Left ventricle myocardium inferior (tissue), 1 donor: Measurements from ENCODE around the gene MYOCD. TPM values are rescaled to one million over a fixed set of nuclear protein-coding genes. Genes with fewer than 3 reads are reported as not detected.

Experiments used
- DNase-seq: peaks from one replicate; pipeline ENCODE4 v3.0.0-alpha.2; 2020
- H3K27ac ChIP-seq: fragments of 200-600 bp; replicated peaks from 2 replicates; pipeline ENCODE4 v1.8.0; 2021
- H3K27me3 ChIP-seq: fragments of 200-600 bp; 2 replicates; pipeline ENCODE4 v1.8.0; 2021; ENCODE audit warnings: low read depth
- H3K36me3 ChIP-seq: fragments of 200-600 bp; 2 replicates; pipeline ENCODE4 v1.8.0; 2021
- H3K4me1 ChIP-seq: fragments of 200-600 bp; 2 replicates; pipeline ENCODE4 v1.8.0; 2021
- H3K4me3 ChIP-seq: fragments of 200-600 bp; 2 replicates; pipeline ENCODE4 v1.8.0; 2021; ENCODE audit warnings: mild to moderate bottlenecking, moderate library complexity
- H3K9me3 ChIP-seq: fragments of 200-600 bp; replicated peaks from 2 replicates; pipeline ENCODE4 v1.8.0; 2021
- intact Hi-C: fragments of 100-400 bp; cut with micrococcal nuclease; formaldehyde crosslinking; loops from one replicate; pipeline ENCODE4 v1.11.0; 2022
- total RNA-seq: library from RNA; stranded (reverse); fragmentation: NEBNext Ultra II Directional; extraction: Animal tissue kit (Norgen Biotek cat#: 25700); gene quantifications from one replicate; pipeline ENCODE4 v1.2.1, GENCODE V29; 2021
- TF ChIP-seq, protein P1 (sequence below): fragments of 200-600 bp; IDR thresholded peaks from 2 replicates; pipeline ENCODE4 v1.8.0; 2021; ENCODE audit warnings: antibody characterized with exemption, mild to moderate bottlenecking, borderline replicate concordance
- donor health status: DM: no; HTN: yes; CAD: no; lungs with severe emphysema.

The MYOCD gene
- total RNA-seq, 1 donor from 2014 or later = 57.3 TPM

DNA sequence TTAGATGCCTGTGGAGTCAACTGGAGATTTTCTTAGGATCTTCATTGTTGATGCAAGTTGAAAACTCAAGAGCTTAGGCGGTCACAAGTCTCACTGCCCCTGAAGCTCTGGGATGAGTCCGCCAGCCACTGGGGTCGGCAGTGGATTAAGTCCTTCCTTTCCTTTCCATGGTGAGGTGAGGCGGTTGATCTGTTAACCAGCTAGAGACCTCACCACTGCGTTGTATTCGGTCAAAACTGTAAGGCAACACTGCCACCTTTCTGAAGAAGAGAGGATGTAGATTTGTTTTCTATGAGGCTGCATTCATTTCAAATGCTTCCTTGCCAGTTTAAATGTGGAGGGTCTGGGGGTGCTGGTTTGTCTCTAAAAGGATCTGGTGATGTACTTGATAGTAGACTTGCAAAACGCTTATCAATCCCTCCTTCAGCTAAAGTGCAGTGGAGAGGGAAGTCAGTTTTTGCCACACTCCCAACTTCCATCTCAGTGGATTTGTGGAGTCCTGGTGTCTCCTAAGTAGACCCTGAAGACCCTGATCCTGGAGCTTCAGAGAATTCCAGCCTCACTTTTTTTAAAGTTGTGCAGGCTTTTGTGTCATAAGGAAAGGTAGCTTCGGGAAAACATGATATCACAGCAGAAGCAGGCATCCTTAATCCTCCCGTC is 1.7 kb downstream of the MYOCD start:
- Histone ChIP-seq H3K9me3 (no peaks in the 10 kb centered on the region), H3K4me1 (peaks cover 38% of the 10 kb centered on the region), H3K27ac (peak overlapping the region; percentile 80), H3K4me3 (peak overlapping the region; percentile 75), H3K36me3 (no peaks in the 10 kb centered on the region), H3K27me3 (peaks cover 27% of the 10 kb centered on the region)
- DNase-seq = no peak
- intact Hi-C loops = loop anchor here (5.0 to 10.0 kb wide), 2 partner anchors 120 to 413 kb away; no protein-coding TSS in a partner anchor
- TF ChIP-seq, protein P1, sequence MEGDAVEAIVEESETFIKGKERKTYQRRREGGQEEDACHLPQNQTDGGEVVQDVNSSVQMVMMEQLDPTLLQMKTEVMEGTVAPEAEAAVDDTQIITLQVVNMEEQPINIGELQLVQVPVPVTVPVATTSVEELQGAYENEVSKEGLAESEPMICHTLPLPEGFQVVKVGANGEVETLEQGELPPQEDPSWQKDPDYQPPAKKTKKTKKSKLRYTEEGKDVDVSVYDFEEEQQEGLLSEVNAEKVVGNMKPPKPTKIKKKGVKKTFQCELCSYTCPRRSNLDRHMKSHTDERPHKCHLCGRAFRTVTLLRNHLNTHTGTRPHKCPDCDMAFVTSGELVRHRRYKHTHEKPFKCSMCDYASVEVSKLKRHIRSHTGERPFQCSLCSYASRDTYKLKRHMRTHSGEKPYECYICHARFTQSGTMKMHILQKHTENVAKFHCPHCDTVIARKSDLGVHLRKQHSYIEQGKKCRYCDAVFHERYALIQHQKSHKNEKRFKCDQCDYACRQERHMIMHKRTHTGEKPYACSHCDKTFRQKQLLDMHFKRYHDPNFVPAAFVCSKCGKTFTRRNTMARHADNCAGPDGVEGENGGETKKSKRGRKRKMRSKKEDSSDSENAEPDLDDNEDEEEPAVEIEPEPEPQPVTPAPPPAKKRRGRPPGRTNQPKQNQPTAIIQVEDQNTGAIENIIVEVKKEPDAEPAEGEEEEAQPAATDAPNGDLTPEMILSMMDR = peak; percentile 61

DNA sequence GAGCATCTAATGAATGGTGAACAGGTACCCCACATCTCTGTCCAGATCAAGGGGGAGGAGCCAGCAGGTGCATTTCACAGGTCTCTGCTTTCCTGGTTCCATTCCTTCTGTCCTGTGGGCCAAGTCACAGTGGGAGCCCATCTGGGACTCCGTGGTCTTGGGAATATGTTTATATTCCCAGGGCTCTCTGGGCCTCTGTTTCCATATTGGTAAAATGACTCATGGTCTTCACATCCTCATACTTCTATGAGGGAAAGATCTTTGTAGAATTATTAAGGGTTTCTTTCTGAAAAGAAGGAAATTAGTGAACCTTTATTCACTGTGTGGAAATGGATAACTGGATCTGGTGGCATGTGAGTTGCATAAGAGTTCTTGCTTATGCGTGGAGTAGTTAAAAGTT is 6.2 kb downstream of the MYOCD start:
- H3K4me1 ChIP-seq = peaks cover 41% of the 10 kb centered on the region
- intact Hi-C loops = no loop called here
- H3K36me3 ChIP-seq = no peaks in the 10 kb centered on the region
- no peak overlapping the region for H3K4me3 ChIP-seq
- DNase-seq = no peak
- H3K27ac ChIP-seq = peak overlapping the region; percentile 80
- TF ChIP-seq, protein P1 = no peak
- H3K9me3 ChIP-seq = no peaks in the 10 kb centered on the region
- no peaks in the 10 kb centered on the region for H3K27me3 ChIP-seq

DNA sequence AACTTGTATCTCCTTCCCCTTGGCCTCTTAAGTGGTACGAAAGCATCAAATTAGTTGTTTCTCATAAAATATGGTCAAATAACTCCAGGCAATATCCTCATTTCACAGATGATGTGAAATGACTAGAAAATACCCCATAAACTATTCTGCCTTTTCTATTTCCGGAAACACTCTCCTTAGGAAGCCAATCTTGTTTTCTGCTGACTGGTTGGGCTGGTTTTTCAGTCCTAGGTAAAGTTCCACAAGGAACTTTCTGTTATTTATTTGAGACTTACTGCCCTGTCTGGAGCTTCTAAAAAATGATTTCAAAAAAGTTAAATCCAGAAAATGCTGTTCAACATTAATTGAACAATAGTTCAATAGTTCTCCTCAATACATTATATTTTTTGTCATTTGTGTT is 7.3 kb downstream of the MYOCD start:
- intact Hi-C loops = no loop called here
- TF ChIP-seq, protein P1 = no peak
- no peak for DNase-seq
- peaks cover 49% of the 10 kb centered on the region for H3K4me1 ChIP-seq
- H3K4me3 ChIP-seq = no peak overlapping the region
- H3K36me3 ChIP-seq = no peaks in the 10 kb centered on the region
- no peaks in the 10 kb centered on the region for H3K9me3 ChIP-seq
- H3K27ac ChIP-seq = peak overlapping the region; percentile 2
- no peaks in the 10 kb centered on the region for H3K27me3 ChIP-seq

DNA sequence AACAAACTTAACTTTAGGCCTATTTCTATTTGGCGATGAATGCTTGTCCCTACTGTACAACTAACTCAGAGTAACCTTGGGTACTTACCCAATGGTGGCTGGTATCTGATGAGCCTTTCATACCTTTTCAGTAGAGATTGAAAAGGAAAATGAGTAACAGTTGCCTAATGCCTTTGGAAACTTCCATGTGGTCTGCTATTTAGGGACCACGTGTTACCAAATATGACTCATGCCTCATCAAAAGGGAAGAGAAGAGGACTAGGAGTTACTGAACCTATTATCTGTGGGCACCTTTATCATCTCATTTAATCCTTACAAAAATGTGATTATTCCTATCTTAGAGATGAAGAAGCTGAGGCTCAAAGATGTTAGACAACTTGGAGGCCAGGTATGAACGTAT is 8.1 kb downstream of the MYOCD start:
- Histone ChIP-seq H3K36me3 (no peaks in the 10 kb centered on the region), H3K9me3 (no peaks in the 10 kb centered on the region), H3K4me1 (peaks cover 57% of the 10 kb centered on the region), H3K27ac (peak overlapping the region; percentile 10), H3K4me3 (no peak overlapping the region), H3K27me3 (no peaks in the 10 kb centered on the region)
- TF ChIP-seq, protein P1 = no peak
- no peak for DNase-seq
- intact Hi-C loops = no loop called here

DNA sequence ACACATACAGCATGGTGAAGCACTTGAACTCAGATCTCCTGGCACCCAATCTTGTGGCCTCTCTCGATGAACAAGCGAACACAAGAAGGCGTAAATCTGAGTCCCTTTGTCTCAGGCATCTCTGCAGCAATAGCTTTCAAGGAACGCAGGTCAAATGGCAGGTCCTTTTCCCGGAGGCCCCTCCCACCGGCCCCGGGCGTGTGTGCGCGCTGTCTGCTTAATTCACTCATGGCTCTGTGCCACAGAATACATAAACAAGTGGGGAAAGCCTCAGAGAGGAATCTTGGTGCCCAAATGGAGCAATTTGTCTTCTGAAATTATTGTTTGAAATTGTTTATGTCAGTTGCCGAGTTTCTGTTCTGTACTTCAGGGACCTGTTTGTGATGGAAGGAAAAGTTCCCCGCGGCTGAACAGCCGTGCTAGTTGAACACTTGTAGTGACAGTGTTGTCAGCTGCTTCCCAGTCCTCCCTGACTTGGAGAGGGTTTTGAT is 14.8 kb downstream of the MYOCD start:
- H3K4me3 ChIP-seq = peak overlapping the region; percentile 46
- no peaks in the 10 kb centered on the region for H3K27me3 ChIP-seq
- intact Hi-C loops = no loop called here
- DNase-seq = no peak
- no peaks in the 10 kb centered on the region for H3K9me3 ChIP-seq
- peaks cover 87% of the 10 kb centered on the region for H3K4me1 ChIP-seq
- TF ChIP-seq, protein P1 = no peak
- peak overlapping the region; percentile 76 for H3K27ac ChIP-seq
- H3K36me3 ChIP-seq = no peaks in the 10 kb centered on the region
